GM19397 (cell line): ENCODE data around the gene TIAL1.
A peak's percentile ranks its signal among the peaks of the same experiment; 100 is the strongest.

ENCODE experiments used
- ATAC-seq: cut with Tn5 transposase; IDR thresholded peaks from one replicate; pipeline ENCODE4 v1.9.1; 2021; ENCODE audit warnings: mild to moderate bottlenecking, moderate library complexity; ENCODE audit not compliant: unreplicated experiment

The TIAL1 gene

GRCh38 chr10:119555178-119555784, 41.5 kb downstream of the TIAL1 start:
- no peak for ATAC-seq

- no peak for ATAC-seq
Measured at GRCh38 chr10:119550827-119551226, 45.9 kb downstream of the TIAL1 start.

GRCh38 chr10:119549247-119549999, 47.3 kb downstream of the TIAL1 start:
- no peak for ATAC-seq

GRCh38 chr10:119546009-119546408, 50.8 kb downstream of the TIAL1 start:
- ATAC-seq: no peak

GRCh38 chr10:119545310-119545709, 51.5 kb downstream of the TIAL1 start:
- ATAC-seq: no peak

- ATAC-seq: no peak
Measured at GRCh38 chr10:119543814-119544642, 52.7 kb downstream of the TIAL1 start.

- peak; percentile 39 for ATAC-seq
Measured at GRCh38 chr10:119542988-119543813, 53.6 kb downstream of the TIAL1 start.

- peak; percentile 69 for ATAC-seq
Measured at GRCh38 chr10:119542357-119542987, 54.3 kb downstream of the TIAL1 start, which contains the start of gene RGS10. Gene RGS10, minus strand, starts transcription at chr10:119542719. Its CDS starts 81 bp downstream, at chr10:119542638.

GRCh38 chr10:119541459-119542356, 55.1 kb downstream of the TIAL1 start:
- peak; percentile 5 for ATAC-seq

GRCh38 chr10:119541046-119541445, 55.7 kb downstream of the TIAL1 start:
- ATAC-seq: no peak

- no peak for ATAC-seq
Measured at GRCh38 chr10:119540038-119540437, 56.7 kb downstream of the TIAL1 start.

- no peak for ATAC-seq
Measured at GRCh38 chr10:119539359-119539825, 57.4 kb downstream of the TIAL1 start.

GRCh38 chr10:119538632-119539358, 58.0 kb downstream of the TIAL1 start:
- no peak for ATAC-seq

- no peak for ATAC-seq
Measured at GRCh38 chr10:119537953-119538630, 58.7 kb downstream of the TIAL1 start.

- ATAC-seq: no peak
Measured at GRCh38 chr10:119536508-119537025, 60.2 kb downstream of the TIAL1 start.

GRCh38 chr10:119535837-119536507, 60.8 kb downstream of the TIAL1 start:
- no peak for ATAC-seq

GRCh38 chr10:119535305-119535704, 61.5 kb downstream of the TIAL1 start:
- no peak for ATAC-seq
